ENCODE data around the gene SDK1.

SDK1 gene

DNA sequence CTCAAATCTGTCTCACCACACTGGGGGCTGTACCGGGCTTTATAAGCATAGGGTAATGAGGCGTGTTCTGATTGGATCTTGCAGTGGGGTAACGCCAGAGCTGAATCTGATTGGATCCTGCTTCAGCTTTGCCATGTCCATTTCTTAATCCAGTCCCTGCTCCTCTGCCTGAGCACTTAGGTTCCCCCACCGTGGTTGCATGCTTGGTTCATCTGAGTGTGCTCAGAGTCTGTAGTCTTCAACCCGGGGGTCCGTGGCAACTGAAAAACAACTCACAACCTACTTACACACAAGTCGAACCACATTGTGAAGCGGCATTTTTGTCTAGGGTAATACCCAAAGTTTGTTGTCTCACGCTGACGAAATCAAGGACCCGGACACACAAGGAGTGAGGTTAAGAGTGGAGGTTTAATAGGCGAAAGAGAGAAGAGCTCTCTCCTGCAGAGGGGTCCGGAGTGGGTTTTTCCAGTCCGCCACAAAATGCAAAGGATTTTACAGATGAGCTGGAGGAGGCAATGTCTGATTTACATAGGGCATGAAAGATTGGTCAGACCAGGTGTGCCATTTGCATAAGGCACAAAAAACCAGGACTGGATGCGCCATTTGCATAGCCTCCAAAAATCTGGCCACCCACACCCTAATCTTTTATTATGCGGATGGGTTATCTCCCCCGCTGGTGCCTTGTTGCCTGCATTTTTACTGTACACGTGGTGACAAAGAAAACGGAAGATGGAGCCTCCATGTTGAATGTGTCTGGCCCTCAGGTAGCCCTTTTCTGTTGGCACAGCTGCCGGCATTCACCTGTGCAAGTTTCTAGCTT is 739.3 kb downstream of the SDK1 start:
- TF ChIP-seq, protein P1, sequence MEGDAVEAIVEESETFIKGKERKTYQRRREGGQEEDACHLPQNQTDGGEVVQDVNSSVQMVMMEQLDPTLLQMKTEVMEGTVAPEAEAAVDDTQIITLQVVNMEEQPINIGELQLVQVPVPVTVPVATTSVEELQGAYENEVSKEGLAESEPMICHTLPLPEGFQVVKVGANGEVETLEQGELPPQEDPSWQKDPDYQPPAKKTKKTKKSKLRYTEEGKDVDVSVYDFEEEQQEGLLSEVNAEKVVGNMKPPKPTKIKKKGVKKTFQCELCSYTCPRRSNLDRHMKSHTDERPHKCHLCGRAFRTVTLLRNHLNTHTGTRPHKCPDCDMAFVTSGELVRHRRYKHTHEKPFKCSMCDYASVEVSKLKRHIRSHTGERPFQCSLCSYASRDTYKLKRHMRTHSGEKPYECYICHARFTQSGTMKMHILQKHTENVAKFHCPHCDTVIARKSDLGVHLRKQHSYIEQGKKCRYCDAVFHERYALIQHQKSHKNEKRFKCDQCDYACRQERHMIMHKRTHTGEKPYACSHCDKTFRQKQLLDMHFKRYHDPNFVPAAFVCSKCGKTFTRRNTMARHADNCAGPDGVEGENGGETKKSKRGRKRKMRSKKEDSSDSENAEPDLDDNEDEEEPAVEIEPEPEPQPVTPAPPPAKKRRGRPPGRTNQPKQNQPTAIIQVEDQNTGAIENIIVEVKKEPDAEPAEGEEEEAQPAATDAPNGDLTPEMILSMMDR (IDR thresholded peaks at IDR 0.05; ENCODE audit: low read depth, low read length, missing control alignments): no peak
- H3K4me3 ChIP-seq (replicated peaks; ENCODE audit: low read depth, low read length): no peak overlapping the region
- no peak for DNase-seq (ENCODE audit: extremely low read depth, low read depth)

DNA sequence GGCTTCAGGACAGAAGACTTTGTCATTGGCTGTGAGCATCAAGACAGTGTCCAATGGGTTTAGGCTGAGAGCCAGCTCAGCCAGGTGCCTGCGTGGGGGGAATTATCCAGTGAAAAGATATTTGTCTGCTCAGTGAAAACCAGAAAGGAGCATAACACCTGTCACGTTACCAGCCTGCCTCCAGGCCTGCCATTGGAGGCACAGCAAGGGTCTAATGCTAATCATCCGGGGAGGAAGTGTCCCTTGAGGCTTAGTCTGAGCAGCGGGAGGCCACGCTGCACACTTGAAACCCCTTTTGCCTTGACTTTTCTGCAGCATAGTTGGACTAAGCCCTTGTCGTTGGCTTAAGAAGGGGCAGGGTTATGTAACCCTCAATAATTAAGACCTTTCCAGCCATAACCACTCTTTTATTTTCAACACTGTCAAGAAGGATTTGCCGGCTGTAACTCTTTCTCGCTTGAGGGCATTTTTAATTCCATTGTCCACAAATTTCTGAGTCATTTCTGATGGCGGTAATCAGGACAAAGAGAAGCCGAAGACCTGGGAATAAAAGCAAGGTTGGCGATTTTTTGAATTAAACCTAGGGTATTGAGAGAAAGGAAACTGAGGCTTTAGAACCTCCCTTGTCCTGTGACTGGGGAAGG is 741.5 kb downstream of the SDK1 start:
- DNase-seq (ENCODE audit: extremely low read depth, low read depth): no peak

DNA sequence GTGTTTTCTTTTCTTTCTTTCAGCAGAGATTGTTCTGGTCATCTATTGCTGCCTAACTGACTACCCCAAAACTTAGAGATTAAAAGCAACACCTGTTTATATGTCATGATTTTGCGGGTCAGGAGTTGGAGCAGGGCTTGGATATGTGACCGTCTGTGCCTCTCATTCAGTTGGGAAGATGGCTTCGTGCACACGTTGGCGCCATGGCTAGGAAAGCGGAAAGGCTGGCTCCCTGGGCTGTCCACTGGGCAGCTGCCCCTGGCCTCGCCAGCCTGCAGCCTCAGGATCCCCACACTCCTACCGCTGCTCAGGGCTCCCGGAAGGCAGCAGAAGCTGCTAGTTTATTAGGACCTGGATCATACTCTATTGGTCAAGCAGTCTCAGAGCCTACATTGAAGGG is 742.9 kb downstream of the SDK1 start:
- no peak overlapping the region for H3K4me3 ChIP-seq (replicated peaks; ENCODE audit: low read depth, low read length)
- TF ChIP-seq, protein P1 (IDR thresholded peaks at IDR 0.05; ENCODE audit: low read depth, low read length, missing control alignments): no peak
- no peak for DNase-seq (ENCODE audit: extremely low read depth, low read depth)

More for the DNA sequence above, 741.5 kb downstream of the SDK1 start:
- TF ChIP-seq, protein P1 (IDR thresholded peaks at IDR 0.05; ENCODE audit: low read depth, low read length, missing control alignments): no peak
- H3K4me3 ChIP-seq (replicated peaks; ENCODE audit: low read depth, low read length): no peak overlapping the region

DNA sequence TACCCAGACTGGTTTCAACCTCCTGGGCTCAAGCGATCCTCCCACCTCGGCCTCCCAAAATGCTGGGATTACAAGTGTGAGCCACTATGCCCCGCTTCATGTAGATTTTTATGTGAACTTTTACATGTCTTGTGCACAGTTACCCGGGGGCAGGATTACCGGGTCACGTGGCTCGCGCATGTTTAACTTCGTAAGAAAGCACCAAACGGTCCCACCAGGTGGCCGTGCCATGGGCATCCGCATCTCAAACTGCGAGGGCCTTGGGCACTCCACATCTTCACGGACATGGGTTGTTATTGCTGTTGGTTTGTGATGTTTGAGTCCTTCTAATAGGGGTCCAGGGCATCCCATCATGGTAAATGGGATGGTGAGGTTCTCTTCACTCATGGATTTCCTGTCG is 744.4 kb downstream of the SDK1 start:
- TF ChIP-seq, protein P1 (IDR thresholded peaks at IDR 0.05; ENCODE audit: low read depth, low read length, missing control alignments): no peak
- no peak overlapping the region for H3K4me3 ChIP-seq (replicated peaks; ENCODE audit: low read depth, low read length)
- no peak for DNase-seq (ENCODE audit: extremely low read depth, low read depth)

DNA sequence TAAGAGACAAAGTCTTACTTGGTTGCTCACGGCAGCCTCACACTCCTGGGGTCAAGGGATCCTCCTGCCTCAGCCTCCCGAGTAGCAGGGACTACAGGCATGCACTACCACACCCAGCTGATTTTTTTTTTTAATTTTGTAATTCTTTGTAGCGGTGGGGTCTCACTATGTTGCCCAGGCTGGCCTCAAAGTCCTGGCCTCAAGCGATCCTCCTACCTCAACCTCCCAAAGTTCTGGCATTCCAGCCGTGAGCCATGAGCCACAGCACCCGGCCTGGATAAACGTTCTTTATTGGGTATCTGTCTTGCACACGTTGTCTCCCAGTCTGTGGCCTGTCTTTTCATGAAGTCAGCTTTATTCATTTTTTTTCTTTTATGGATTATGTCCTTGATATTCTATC is 744.9 kb downstream of the SDK1 start:
- TF ChIP-seq, protein P1 (IDR thresholded peaks at IDR 0.05; ENCODE audit: low read depth, low read length, missing control alignments): no peak
- H3K4me3 ChIP-seq (replicated peaks; ENCODE audit: low read depth, low read length): no peak overlapping the region
- DNase-seq (ENCODE audit: extremely low read depth, low read depth): no peak

DNA sequence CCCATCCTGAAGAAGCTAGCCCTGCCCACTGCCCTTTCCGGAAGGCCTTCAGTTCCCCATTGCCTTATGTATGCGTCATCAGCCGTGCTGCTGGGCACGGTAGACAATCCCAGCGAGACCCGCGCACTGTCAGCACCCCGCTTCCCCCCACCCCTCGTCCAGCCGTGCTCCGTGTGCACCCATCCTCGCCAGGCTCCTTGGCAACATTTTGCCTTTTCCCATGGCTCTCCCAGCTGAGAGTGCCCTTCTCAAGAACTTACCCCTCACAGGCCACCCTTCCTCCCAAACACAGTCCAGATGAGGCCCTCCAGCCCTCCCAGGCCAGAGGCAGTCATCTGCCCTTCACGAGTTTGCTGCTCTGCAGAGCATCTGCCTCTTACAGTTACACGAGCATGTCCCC is 747.3 kb downstream of the SDK1 start:
- TF ChIP-seq, protein P1 (IDR thresholded peaks at IDR 0.05; ENCODE audit: low read depth, low read length, missing control alignments): no peak
- no peak for DNase-seq (ENCODE audit: extremely low read depth, low read depth)
- H3K4me3 ChIP-seq (replicated peaks; ENCODE audit: low read depth, low read length): no peak overlapping the region
